DOHH2 (cell line): Measurements from ENCODE around the gene ENTPD2.

Experiments
- CTCF ChIP-seq: fragments of 200-600 bp; sonication (generic); IDR thresholded peaks from one replicate; pipeline ENCODE4 v1.5.1; 2014; ENCODE audit warnings: antibody characterized with exemption, mild to moderate bottlenecking, low read depth, low read length; ENCODE audit not compliant: poor library complexity, severe bottlenecking
- EZH2phosphoT487 ChIP-seq: fragments of 200-600 bp; sonication (generic); IDR thresholded peaks from 2 replicates; pipeline ENCODE4 v1.6.1; 2017; ENCODE audit warnings: borderline replicate concordance, mild to moderate bottlenecking, antibody characterized with exemption, low read length, moderate library complexity, mixed read lengths

- TF ChIP-seq CTCF (no peak), EZH2phosphoT487 (no peak)
Observed at GRCh38 chr9:137017071-137017470, 36.8 kb downstream of the ENTPD2 start.
